HG03342 (cell line): ENCODE results near the gene SNRNP27.
A peak's percentile ranks its signal among the peaks of the same experiment; 100 is the strongest.
"Not testable (repeated sequence)": the region's sequence is repeated elsewhere in the genome, so short reads cannot be mapped to it uniquely, and the experiment has no call there.

Source experiments
- ATAC-seq: cut with Tn5 transposase; IDR thresholded peaks from one replicate; pipeline ENCODE4 v1.9.1; 2021; ENCODE audit warnings: mild to moderate bottlenecking, moderate library complexity; ENCODE audit not compliant: unreplicated experiment

The SNRNP27 gene, protein sequence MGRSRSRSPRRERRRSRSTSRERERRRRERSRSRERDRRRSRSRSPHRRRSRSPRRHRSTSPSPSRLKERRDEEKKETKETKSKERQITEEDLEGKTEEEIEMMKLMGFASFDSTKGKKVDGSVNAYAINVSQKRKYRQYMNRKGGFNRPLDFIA

DNA sequence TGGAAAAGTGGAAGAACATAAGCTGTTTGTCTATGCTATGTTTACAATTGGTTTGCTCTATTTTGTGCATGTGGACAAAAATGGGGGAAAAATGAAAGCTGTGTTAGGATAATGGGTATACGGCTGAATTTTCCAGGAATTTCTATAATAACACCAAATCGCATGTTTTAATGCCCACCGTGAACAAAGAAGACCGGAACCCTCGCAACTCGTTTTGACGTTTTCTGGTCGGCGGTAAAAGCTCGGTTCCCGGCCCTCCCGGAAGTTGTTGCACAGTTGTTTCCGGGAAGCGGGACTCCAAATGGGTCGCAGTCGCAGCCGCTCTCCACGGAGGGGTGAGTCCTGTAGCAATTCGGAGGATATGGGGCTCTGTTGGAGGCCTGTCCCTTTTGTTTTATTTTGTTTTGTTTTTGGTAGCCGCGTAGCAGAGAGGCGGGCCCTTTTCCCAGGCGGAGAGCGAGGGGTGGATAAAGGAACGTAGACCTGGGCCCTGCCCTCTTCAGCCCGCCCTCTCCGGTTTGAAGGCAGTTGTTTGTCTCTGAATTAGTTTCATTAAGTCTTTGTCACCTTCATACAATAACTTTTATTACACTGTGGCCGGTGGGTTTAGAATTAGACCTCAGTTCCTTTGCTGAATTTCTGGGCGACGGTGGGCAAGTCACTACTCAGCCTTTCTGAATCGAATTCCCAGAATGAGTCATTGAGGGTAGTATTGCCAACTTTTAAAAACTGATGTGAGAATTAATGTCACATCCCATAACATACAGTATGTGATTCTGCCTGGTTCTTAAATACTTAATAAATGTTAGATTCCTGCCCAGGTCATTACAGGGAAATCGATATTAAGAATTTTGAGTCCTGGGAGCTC lies at the start of gene SNRNP27:
SNRNP27 (plus strand) TSS at position 273 of the 868 bp plus-strand sequence; CDS start at position 302, 29 bp downstream.
- ATAC-seq, result peak; percentile 65

DNA sequence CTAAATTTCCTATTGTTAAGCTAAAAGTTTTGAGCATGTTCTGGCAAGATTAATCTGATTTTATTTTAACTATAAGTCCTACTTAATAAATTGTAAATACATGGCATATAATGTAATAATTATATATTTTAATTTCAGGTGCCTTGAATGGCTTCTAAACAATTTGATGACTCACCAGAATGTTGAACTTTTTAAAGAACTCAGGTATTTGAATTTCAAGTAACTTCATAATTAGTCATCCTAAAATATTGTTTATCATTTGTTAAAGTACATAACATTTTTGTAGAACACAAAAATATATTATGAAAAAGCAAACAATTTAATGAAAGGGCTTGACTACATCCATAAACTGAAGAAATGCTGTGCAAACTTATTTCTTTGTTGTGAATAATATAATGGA lies 49.8 kb upstream of the SNRNP27 start:
- no peak for ATAC-seq

DNA sequence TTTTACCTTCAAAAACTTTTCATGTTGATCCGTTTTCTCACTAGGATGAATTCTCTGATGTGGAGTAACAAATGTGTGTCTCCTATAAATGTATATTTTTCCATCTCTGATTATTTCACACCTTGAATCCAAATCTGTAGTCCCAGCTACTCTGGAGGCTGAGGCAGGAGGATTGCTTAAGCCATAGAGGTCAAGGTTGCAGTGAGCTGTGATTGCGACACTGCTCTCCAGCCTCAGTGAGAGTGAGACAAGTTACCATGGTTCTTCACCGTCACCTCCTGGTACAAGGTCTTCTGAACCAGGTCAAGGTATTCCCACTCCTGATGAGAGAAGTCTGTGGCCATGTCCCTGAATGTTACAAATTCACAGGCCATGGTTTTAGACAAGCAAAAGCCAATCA lies 49.2 kb upstream of the SNRNP27 start:
- ATAC-seq, result no peak

DNA sequence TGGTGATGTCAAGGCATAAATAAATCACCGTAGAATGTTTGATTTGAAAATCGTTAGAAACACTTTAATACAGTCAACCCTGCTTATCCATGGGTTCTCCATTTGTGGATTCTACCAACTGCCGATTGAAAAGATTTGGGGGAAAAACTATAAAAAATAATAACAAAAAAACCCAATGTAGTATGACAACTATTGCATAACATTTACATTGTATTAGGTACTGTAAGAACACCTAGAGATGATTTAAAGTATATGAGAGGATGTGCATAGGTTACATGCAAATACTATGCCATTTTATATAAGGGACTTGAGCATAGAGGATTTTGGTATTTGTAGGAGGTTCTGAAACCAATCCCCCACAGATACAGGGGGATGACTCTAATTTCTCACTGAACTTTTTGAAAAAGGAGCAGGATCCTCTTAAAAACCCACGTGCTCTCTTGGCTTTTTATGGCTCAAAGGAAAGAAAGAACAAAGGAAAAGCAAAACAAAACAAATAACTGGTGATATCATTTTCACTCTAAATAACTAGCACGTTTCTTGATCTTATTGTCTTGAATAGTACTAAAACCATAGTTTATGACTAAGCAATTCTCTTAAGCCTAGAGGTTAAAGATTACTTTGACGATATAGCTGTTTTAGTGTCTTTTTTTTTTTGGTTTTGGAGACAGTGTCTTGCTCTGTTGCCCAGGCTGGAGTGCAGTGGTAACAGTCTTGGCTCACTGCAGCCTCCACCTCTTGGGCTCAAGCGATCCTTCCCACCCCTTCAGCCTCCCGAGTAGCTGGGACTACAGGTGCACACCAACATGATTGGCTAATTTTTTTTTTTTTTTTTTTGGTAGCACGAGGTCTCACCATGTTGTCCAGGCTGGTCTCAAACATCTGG lies 47.3 kb upstream of the SNRNP27 start:
- ATAC-seq, result no peak

DNA sequence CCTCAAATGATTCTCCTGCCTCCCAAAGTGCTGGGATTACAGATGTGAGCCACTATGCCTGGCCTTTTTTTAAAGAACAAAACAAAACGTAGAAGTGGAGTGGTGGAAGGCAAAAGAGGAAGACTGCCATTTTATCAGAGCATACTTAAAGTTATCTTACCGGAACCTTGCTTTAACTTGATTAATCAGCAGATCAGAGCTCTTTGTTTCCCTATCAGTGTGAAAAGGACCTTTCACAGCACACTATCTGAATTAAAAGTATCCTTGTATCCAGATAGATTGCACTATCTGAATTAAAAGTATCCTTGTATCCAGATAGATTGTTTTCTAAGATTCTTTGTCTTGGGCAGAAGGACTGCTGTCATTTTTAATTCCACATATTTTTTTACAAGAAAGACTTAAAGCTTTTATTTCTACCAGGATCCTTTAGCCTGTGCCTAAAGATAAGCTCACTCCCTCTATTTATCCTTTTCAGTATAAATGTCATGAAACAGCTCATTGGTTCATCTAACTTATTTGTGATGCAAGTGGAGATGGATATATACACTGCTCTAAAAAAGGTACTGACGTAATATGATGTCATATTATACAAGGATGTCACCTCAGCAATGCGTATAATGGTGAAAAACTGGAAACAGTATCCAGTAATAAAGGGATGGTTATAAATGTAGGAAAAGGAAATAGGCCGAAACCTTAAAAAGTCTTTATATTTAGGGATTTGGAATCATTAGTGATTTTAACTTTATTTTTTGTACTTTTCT lies 46.5 kb upstream of the SNRNP27 start:
- no peak for ATAC-seq

DNA sequence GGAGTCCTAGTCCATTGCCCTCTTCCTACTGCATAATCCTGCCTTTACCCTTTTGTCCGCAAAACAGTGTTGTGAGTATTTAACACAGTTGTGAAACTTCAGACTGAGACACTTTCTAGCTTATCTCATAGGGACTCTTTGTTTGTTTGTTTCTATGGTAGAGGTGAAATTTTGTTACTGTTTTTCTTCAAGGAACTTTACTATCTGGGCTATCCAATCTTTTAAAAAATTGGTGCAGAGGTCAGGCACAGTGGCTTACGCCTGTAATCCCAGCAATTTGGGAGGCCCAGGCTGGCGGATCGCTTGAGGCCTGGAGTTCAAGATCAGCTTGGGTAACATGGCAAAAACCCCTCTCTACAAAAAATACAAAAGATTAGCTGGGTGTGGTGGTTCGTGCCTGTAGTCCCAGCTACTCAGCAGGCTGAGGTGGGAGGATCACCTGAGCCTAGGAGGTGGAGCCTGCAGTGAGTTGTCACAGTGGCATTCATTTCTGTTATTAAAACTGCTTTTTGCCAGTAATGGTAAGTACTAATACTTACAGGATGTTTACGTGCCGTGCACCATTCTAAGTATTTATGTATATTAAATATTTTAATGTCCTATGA lies 45.5 kb upstream of the SNRNP27 start:
- ATAC-seq, result no peak

- no peak for ATAC-seq
Observed at GRCh38 chr2:69858261-69858660, 35.5 kb upstream of the SNRNP27 start.

- ATAC-seq, result no peak
Observed at GRCh38 chr2:69863298-69863697, 30.5 kb upstream of the SNRNP27 start.

GRCh38 chr2:69888451-69888850 lies 5.3 kb upstream of the SNRNP27 start:
- no peak for ATAC-seq

DNA sequence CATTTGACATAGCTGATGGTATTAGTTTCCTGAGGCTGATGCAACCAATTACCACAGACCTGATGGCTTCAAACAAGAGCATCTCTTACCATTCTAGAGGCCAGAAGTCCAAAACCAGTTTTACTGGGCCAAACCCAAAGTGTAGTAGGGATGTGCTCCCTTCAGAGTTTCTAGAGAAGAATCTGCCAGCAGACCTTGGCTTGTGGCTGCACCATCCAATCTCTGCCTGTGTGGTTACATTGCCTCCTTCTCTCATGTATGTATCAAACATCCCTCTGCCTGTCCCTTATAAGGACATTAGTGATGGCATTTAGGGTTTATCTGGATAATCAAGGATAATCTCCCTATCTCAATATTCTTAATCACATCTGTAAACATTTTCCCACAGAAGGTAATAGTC lies 4.5 kb upstream of the SNRNP27 start:
- ATAC-seq, result no peak

- no peak for ATAC-seq
Observed at GRCh38 chr2:69890881-69891280, 2.9 kb upstream of the SNRNP27 start.

DNA sequence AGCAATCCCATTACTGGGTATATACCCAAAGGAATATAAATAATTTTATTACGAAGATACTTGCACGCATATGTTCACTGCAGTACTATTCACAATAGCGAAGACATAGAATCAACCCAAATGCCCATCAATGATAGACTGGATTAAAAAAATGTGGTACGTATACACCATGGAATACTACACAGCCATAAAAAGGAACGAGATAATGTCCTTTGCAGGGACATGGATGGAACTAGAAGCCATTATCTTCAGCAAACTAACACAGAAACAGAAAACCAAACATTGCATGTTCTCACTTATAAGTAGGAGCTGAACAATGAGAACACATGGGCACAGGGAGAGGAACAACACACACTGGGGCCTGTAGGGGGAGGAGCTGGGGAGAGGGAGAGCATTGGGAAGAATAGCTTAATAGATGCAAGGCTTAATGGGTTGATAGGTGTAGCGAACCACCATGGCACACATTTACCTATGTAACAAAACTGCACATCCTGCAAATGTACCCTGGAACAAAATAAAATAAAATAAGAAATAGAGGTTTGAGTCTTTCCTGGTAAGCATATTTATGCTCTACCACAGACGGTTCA lies 825 bp upstream of the SNRNP27 start:
- ATAC-seq, result not testable (repeated sequence)

DNA sequence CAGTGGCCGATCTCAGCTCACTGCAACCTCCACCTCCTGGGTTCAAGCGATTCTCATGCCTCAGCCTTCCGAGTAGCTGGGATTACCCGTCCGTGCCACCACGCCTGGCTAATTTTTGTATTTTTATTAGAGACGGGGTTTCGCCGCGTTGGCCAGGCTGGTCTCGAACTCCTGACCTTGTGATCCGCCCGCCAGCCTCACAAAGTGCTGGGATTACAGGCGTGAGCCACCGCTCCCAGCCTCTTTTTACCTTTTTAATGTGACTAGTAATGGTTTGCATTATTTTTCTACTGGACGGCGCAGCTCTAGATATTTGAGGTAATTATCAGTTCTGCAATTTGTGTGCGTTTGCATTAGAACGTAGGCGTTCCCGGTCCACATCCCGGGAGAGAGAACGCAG lies 981 bp downstream of the SNRNP27 start:
- ATAC-seq, result not testable (repeated sequence)

GRCh38 chr2:69902213-69902922 lies 8.6 kb downstream of the SNRNP27 start:
- ATAC-seq, result no peak

DNA sequence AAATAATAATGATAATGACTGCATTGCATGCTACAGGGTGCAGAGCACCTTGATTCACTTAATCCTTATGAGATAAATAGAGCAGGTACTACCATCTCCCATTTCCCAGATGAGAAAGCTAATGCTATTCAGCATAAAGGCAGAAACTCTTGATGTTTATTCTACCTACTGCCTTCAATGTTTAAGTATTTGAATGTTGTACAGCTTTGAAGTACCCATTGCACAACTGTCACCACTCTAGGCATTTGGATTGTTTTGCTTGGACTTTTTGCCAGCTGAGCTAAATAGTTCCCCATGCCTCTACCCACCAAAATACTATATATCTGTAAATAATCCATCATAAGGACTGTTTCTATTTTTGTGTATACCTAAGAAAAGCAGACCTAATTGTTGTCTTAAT lies 13.5 kb downstream of the SNRNP27 start:
- ATAC-seq, result no peak

- ATAC-seq, result no peak
Observed at GRCh38 chr2:69911985-69912563, 18.3 kb downstream of the SNRNP27 start.

DNA sequence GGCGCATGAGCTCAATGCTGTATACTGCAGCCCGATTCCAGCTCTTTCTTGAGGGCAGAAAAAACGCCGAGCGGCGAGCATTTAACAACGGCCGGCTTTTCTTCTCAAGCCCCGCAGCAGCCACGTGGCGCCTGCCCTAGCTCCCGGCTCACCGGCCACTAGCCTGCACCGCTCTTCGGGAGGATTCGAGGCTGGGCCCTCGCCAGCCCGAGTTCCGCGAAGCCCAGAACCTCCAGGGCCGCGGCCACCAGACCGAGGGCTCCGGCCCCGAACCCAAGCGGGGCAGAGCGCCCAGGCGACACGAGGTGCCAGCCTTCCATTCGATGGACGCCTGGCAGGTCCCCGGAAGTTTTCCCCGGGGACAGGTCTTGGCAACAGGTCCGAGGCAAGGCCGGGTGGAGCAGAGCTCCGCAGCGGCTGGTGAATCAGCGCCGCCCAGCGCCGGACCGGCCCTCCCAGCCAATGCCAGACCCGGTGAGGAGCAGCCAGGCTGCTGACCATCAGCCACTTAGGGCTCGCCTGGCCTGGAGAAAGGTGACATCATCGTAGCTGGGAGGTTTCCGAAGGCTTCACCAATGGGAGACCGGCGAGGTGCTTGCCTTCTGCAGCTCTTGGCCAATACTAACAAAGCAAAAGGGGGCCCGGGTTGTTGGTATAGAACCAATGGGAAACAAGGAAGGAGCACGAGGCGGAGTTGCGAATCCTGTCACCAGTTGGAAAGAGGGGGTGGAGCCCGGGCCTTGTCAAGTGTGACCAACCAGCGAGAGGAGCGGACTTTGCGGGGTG lies 20.6 kb downstream of the SNRNP27 start:
- peak; percentile 82 for ATAC-seq
